Suprapubic skin (tissue), 3 donors: ENCODE results near the gene AP4E1.

ENCODE experiments used
- CTCF ChIP-seq, 2 donors: fragments of 200-600 bp in 1 of 2; fragments of 450-650 bp in 1 of 2; sonication (generic) in 1 of 2; IDR thresholded peaks; one replicate each; pipeline ENCODE4 v1.5.1; 2016 to 2019; ENCODE audit warnings: antibody characterized with exemption in 2 of 2, mild to moderate bottlenecking in 1 of 2, moderate library complexity in 1 of 2
- POLR2AphosphoS5 ChIP-seq, 3 donors: sonication (generic); formaldehyde crosslinking; IDR thresholded peaks; one replicate each; pipeline ENCODE4 v1.6.1; 2017; ENCODE audit warnings: antibody characterized with exemption in 3 of 3

- no peak for TF ChIP-seq CTCF (IDR thresholded peaks at IDR 0.05)
- no peak for TF ChIP-seq POLR2AphosphoS5 (IDR thresholded peaks at IDR 0.05)
Measured at GRCh38 chr15:51048308-51048707, 139.8 kb downstream of the AP4E1 start.
